HepG2 (cell line): Measurements from ENCODE around the gene ABHD17A. TPM values are rescaled to one million over a fixed set of nuclear protein-coding genes. Genes with fewer than 3 reads are reported as not detected.

Experiments
- ATAC-seq: fragments of 200-7000 bp; cut with Tn5 transposase; 3 replicates; pipeline ENCODE4 v1.9.1; 2020; ENCODE audit warnings: mild to moderate bottlenecking, moderate library complexity
- BruUV-seq: library from RNA; stranded (reverse); fragments of 400-500 nt; replicated peaks from 2 replicates; lab custom pipeline; 2021; lab: Mats Ljungman, UMichigan
- CTCF ChIA-PET: fragments of 300-600 bp; formaldehyde crosslinking; extraction: SDS; loops from one replicate; lab custom pipeline; 2021; ENCODE audit warnings: low total read pairs, inconsistent platforms, low intra/inter-chr PET ratio; lab: Yijun Ruan, JAX
- POLR2A ChIA-PET: fragments of 350-600 bp; sonication (Branson Sonifier 250); formaldehyde crosslinking; loops from one replicate; lab custom pipeline; 2020; ENCODE audit warnings: antibody characterized with exemption, inconsistent platforms; lab: Yijun Ruan, JAX
- DNase-seq: peaks from one replicate; pipeline ENCODE4 v3.0.0-alpha.2; 2015; ENCODE audit warnings: low spot score
- FAIRE-seq: peaks from 3 replicates; lab custom pipeline; 2011; peaks lifted over from hg19 to GRCh38; lab: Jason Lieb, UNC
- H2AFZ ChIP-seq: one replicate; pipeline ENCODE4 v1.6.1; 2011; ENCODE audit warnings: low read length, inconsistent platforms
- H3K27ac ChIP-seq: fragments of 300-600 bp; 3 replicates; pipeline ENCODE4 v1.8.0; 2011; ENCODE audit warnings: mixed run types, mild to moderate bottlenecking, mixed read lengths, low read length, inconsistent platforms; ENCODE audit not compliant: insufficient read depth; ENCODE audit errors: extremely low read length
- H3K27me3 ChIP-seq, 2 experiments: fragments of 200-600 bp in 1 of 2; 2 replicates in 1 of 2; 3 replicates in 1 of 2; pipeline versions ENCODE4 v1.6.0 to v1.8.0; 2011; ENCODE audit warnings: low read length in 2 of 2, mild to moderate bottlenecking in 2 of 2, moderate library complexity in 2 of 2, inconsistent platforms in 1 of 2; ENCODE audit not compliant: insufficient read depth in 2 of 2, control insufficient read depth in 1 of 2
- H3K36me3 ChIP-seq, 2 experiments: fragments of 200-600 bp in 1 of 2; replicated peaks in 1 of 2; 2 replicates in 1 of 2; 3 replicates in 1 of 2; pipeline versions ENCODE4 v1.5.1 to v1.8.0; 2011; ENCODE audit warnings: low read length in 2 of 2, inconsistent platforms in 1 of 2; ENCODE audit not compliant: insufficient read depth in 2 of 2, control insufficient read depth in 1 of 2
- H3K4me1 ChIP-seq: 2 replicates; pipeline ENCODE4 v1.5.1; 2012; ENCODE audit warnings: low read length, inconsistent platforms; ENCODE audit not compliant: insufficient read depth
- H3K4me2 ChIP-seq: 2 replicates; pipeline ENCODE4 v1.6.0; 2011; ENCODE audit warnings: low read depth, low read length, inconsistent platforms
- H3K4me3 ChIP-seq, 3 experiments: fragments of 200-600 bp in 1 of 3; sonication (generic), shearing (Covaris generic) in 1 of 3; replicated peaks in 1 of 3; 2 replicates each; pipeline ENCODE4 v1.5.1; 2011 to 2016; ENCODE audit warnings: low read length in 3 of 3, inconsistent platforms in 2 of 3, low read depth in 2 of 3, mild to moderate bottlenecking in 2 of 3, control low read depth in 1 of 3, mixed read lengths in 1 of 3; ENCODE audit not compliant: insufficient read depth in 1 of 3
- H3K79me2 ChIP-seq: one replicate; pipeline ENCODE4 v1.6.1; 2011; ENCODE audit warnings: low read length, inconsistent platforms; ENCODE audit not compliant: insufficient read depth
- H3K9ac ChIP-seq: 2 replicates; pipeline ENCODE4 v1.6.0; 2011; ENCODE audit warnings: mild to moderate bottlenecking, low read depth, low read length, inconsistent platforms; ENCODE audit not compliant: insufficient read depth
- H3K9me3 ChIP-seq: 2 replicates; pipeline ENCODE4 v1.5.1; 2012; ENCODE audit warnings: mild to moderate bottlenecking, low read length
- H4K20me1 ChIP-seq: 2 replicates; pipeline ENCODE4 v1.6.0; 2011; ENCODE audit warnings: inconsistent platforms, mild to moderate bottlenecking, low read length, moderate library complexity; ENCODE audit not compliant: insufficient read depth
- ARID2 ChIP-seq: sonication (generic); formaldehyde crosslinking; IDR thresholded peaks from 2 replicates; pipeline ENCODE4 v1.8.1; 2022; ENCODE audit warnings: mild to moderate bottlenecking, missing genetic modification reagents, borderline replicate concordance
- CEBPB ChIP-seq: IDR thresholded peaks from 2 replicates; pipeline ENCODE4 v1.6.1; 2011; ENCODE audit warnings: low read depth, low read length, improper control_type of control experiment, borderline replicate concordance
- CSRNP2 ChIP-seq: sonication (generic); formaldehyde crosslinking; conservative IDR thresholded peaks from 2 replicates; pipeline ENCODE4 v1.8.0; 2022; ENCODE audit warnings: low read depth, missing genetic modification reagents
- FOXO1 ChIP-seq: sonication (generic); formaldehyde crosslinking; IDR thresholded peaks from 2 replicates; pipeline ENCODE4 v1.4.0; 2020; ENCODE audit warnings: missing genetic modification reagents
- FOXO4 ChIP-seq: sonication (generic); formaldehyde crosslinking; conservative IDR thresholded peaks from 2 replicates; pipeline ENCODE4 v1.8.1; 2023; ENCODE audit warnings: missing genetic modification reagents
- HNF4A ChIP-seq: sonication (generic); formaldehyde crosslinking; IDR thresholded peaks from 2 replicates; pipeline ENCODE4 v1.4.0; 2020; ENCODE audit warnings: missing genetic modification reagents
- HNRNPH1 ChIP-seq: fragments of 200-400 bp; formaldehyde crosslinking; optimal IDR thresholded peaks from 2 replicates; pipeline ENCODE3; 2017; ENCODE audit warnings: mild to moderate bottlenecking, low read depth, low read length
- MXI1 ChIP-seq: IDR thresholded peaks from 3 replicates; pipeline ENCODE4 v1.6.1; 2012; ENCODE audit warnings: low read depth, low read length, inconsistent platforms, borderline replicate concordance
- SMYD3 ChIP-seq: sonication (generic); formaldehyde crosslinking; IDR thresholded peaks from 2 replicates; pipeline ENCODE4 v1.8.1; 2023; ENCODE audit warnings: mild to moderate bottlenecking, missing genetic modification reagents
- TOE1 ChIP-seq: sonication (generic); formaldehyde crosslinking; IDR thresholded peaks from 2 replicates; pipeline ENCODE4 v1.4.0; 2020; ENCODE audit warnings: mild to moderate bottlenecking, missing genetic modification reagents
- ZBTB1 ChIP-seq: sonication (generic); formaldehyde crosslinking; IDR thresholded peaks from 2 replicates; pipeline ENCODE4 v1.4.0; 2020; ENCODE audit warnings: missing genetic modification reagents, borderline replicate concordance
- ZFP1 ChIP-seq: IDR thresholded peaks from 2 replicates; pipeline ENCODE4 v1.6.1; 2016
- ZNF451 ChIP-seq: sonication (generic); formaldehyde crosslinking; IDR thresholded peaks from 2 replicates; pipeline ENCODE4 v1.5.0; 2020; ENCODE audit warnings: mild to moderate bottlenecking, missing genetic modification reagents
- ZNF891 ChIP-seq: sonication (generic); formaldehyde crosslinking; IDR thresholded peaks from 2 replicates; pipeline ENCODE4 v1.5.0; 2020; ENCODE audit warnings: mild to moderate bottlenecking, missing genetic modification reagents
- WGBS: methylation state at CpG from one replicate; pipeline ENCODE4 v1.1.6; 2017; ENCODE audit warnings: low lambda C conversion rate; 5-methylcytosine and 5-hydroxymethylcytosine counted together
- in situ Hi-C: cut with HindIII; loops from 2 replicates; pipeline ENCODE4 v1.10.0; 2017; ENCODE audit warnings: low pct_unique_long_range_greater_than_20kb; ENCODE audit not compliant: extremely low pct_ligation_motif_present
- intact Hi-C: fragments of 100-400 bp; cut with micrococcal nuclease; formaldehyde crosslinking; loops from one replicate; pipeline ENCODE4 v1.10.0; 2022; ENCODE audit not compliant: unreplicated experiment
- polyA plus RNA-seq, 8 experiments: library from polyadenylated mRNA; depleted of rRNA in 3 of 8; stranded (reverse) in 7 of 8; unstranded in 1 of 8; fragments of >200 nt; fragmentation: Illumina TruSeq in 4 of 8; extraction: Trizol in 4 of 8; gene quantifications; 2 replicates each; pipeline versions ENCODE4 v1.2.1 to v1.2.3, GENCODE V29; 2011 to 2016; ENCODE audit warnings: low read depth in 4 of 8, missing spikeins in 1 of 8, mixed read lengths in 1 of 8; ENCODE audit not compliant: insufficient read depth in 1 of 8
- total RNA-seq, 5 experiments: library from RNA; depleted of rRNA; stranded (reverse); fragments of >200 nt; fragmentation: Illumina TruSeq; extraction: Trizol; gene quantifications; 2 replicates each; pipeline ENCODE4 v1.2.3, GENCODE V29; 2016; ENCODE audit warnings: low read depth in 1 of 5

ABHD17A gene
- total and polyA plus RNA-seq, 2 of the 13 experiments (the other 11 are each of a cell fraction or from before 2014, with no cell fraction given) = 27.7 to 40.8 TPM

GRCh38 chr19:1920644-1921043 is 35.3 kb upstream of the ABHD17A start:
- peaks cover 26 to 44% of the 10 kb centered on the region in 2 experiments; a peak in 4 of 5 replicates for H3K36me3 ChIP-seq
- no peaks in the 10 kb centered on the region for H3K9me3 ChIP-seq
- WGBS = 96% methylated on average over 16 of the region's 19 CpGs
- in situ Hi-C loops = no loop called here
- no peaks in the 10 kb centered on the region for H4K20me1 ChIP-seq
- FAIRE-seq (no peak), DNase-seq (no peak), ATAC-seq (no peak)
- no peak overlapping the region for H2AFZ ChIP-seq
- no peaks in the 10 kb centered on the region for H3K27me3 ChIP-seq
- TF ChIP-seq CEBPB = no peak
- no peak for TF ChIP-seq FOXO4 (CRISPR knock-in tag)
- TF ChIP-seq ZFP1 (CRISPR knock-in tag) = no peak
- no peak for TF ChIP-seq ZNF891 (CRISPR knock-in tag)
- TF ChIP-seq ARID2 (CRISPR knock-in tag) = no peak
- no peak for TF ChIP-seq HNRNPH1
- TF ChIP-seq CSRNP2 = no peak
- no peak for TF ChIP-seq HNF4A
- TF ChIP-seq MXI1 = no peak
- no peak for TF ChIP-seq ZNF451 (CRISPR knock-in tag)
- no peak for TF ChIP-seq SMYD3 (CRISPR knock-in tag)
- TF ChIP-seq TOE1 = no peak
- no peak for TF ChIP-seq ZBTB1 (CRISPR knock-in tag)
- no peak for TF ChIP-seq FOXO1
- TF ChIP-seq, all 625 proteins: peak for 0
- intact Hi-C loops = no loop called here
- no TSS peak for BruUV-seq
- ChIA-PET POLR2A (no interaction called here), CTCF (no interaction called here)
- Histone ChIP-seq H3K4me2 (no peak overlapping the region), H3K79me2 (no peaks in the 10 kb centered on the region), H3K9ac (no peak overlapping the region), H3K4me1 (no peaks in the 10 kb centered on the region), H3K4me3 (no peak overlapping the region), H3K27ac (no peak overlapping the region)
